ENCODE measurements around the gene GJB1.

- TF ChIP-seq EP300 (IDR thresholded peaks at IDR 0.05) (no peak), POLR2AphosphoS5 (IDR thresholded peaks at IDR 0.05) (no peak), CTCF (IDR thresholded peaks at IDR 0.05) (no peak), POLR2A (IDR thresholded peaks at IDR 0.05) (no peak)
Measured at GRCh38 chrX:71199252-71200008, 23.6 kb upstream of the GJB1 start.

All from gastroesophageal sphincter (tissue), 3 donors.